Stimulated activated naive CD4-positive, alpha-beta T cell (primary cell): ENCODE data around the gene ZNF483.
"Not testable (repeated sequence)": the region's sequence is repeated elsewhere in the genome, so short reads cannot be mapped to it uniquely, and the experiment has no call there.

Experiments used
- DNase-seq, 6 experiments: peaks; one replicate each; lab custom pipeline; 2025; lab: John Stamatoyannopoulos, UW

Gene ZNF483

GRCh38 chr9:111542497-111543254 is 17.7 kb downstream of the ZNF483 start:
- DNase-seq = no peak

- DNase-seq = no peak
These were observed 23.6 kb downstream of the ZNF483 start for GRCh38 chr9:111548623-111549022.

GRCh38 chr9:111555425-111555824 is 30.4 kb downstream of the ZNF483 start:
- not testable (repeated sequence) for DNase-seq

GRCh38 chr9:111559000-111559610 is 34.1 kb downstream of the ZNF483 start:
- no peak for DNase-seq

GRCh38 chr9:111561165-111561719 is 36.3 kb downstream of the ZNF483 start:
- no peak for DNase-seq

DNA sequence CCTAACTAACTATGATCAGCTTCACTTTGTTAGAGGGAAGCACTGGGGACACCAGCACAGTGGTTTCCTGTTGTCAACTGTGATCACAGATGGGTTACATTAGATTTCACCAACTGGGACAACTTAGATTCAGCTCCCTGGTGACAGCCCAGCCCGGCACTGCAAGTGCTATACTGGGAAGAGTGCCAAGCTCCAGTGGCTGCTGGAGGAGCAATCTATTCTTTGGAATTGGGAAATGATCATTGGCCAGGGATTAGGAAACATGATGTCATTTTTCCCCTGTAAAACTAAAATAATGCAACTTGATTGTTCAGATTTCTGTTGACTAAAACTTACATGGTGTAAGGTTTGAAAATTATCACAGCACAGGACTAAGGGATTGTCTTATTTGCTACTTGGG is 41.3 kb downstream of the ZNF483 start:
- no peak for DNase-seq

GRCh38 chr9:111568127-111568526 is 43.1 kb downstream of the ZNF483 start:
- DNase-seq = not testable (repeated sequence)

- DNase-seq = no peak
These were observed 48.1 kb downstream of the ZNF483 start for GRCh38 chr9:111572950-111573604.

- no peak for DNase-seq
These were observed 57.9 kb downstream of the ZNF483 start for GRCh38 chr9:111582888-111583287.

GRCh38 chr9:111586378-111586777 is 61.4 kb downstream of the ZNF483 start:
- DNase-seq = no peak

DNA sequence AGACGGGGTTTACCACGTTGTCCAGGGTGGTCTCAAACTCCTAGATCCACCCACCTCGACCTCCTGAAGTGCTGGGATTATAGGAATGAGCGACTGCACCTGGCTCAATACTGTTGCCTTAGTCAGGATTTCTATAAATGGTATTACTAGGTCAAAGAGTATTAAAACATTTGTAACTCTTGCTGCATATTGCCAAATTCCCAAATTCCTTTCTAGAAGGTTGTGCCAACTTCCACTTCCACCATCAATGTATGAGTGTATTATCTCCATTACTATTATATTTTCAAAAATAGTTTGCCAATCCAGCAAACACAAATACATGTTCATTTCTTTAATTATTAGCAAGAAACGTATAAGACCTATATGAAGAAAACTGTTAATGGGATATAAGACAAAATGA is 63.9 kb downstream of the ZNF483 start:
- no peak for DNase-seq

DNA sequence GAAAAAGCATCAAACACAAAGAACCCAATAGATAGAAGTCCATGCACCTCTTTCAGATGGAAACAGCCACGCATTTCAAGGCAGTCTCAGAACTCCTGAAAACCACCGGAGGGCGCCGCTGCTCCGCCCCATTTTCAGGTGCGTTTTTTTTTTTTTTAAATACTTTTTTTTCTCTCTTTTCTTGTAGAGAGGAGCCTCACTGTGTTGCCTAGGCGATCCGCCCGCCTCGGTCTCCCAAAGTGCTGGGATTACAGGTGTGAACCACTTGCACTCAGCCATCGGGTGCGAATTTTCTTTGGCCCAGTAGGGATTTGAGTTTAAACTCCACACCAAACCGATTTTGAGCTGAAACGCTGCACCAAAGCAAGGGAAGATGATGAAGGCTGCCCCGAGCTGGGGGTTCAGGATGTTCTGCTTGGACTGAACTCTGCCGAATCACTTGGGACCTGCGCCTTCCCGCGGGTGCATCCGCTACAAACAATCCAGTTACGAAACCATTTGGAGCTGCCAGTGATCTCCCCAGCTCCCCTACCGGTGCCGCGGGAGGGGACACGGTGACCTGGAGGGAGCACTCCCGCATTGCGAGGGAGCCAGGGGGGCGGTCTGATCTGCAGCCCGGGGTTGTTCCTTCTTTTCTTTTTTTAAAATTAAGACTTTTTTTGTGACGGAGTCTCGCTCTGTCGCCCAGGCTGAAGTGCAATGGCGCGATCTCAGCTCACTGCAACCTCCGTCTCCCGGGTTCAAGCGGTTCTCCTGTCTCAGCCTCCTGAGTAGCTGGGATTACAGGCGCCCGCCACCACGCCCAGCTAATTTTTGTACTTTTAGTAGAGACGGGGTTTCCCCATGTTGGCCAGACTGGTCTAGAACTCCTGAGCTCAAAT is 73.1 kb downstream of the ZNF483 start:
- peak; percentile 49 to 78 (median 64) for DNase-seq

- peak in 2 of 6 experiments; percentile 12 to 50 for DNase-seq
These were observed 73.7 kb downstream of the ZNF483 start for GRCh38 chr9:111598733-111599091.

DNA sequence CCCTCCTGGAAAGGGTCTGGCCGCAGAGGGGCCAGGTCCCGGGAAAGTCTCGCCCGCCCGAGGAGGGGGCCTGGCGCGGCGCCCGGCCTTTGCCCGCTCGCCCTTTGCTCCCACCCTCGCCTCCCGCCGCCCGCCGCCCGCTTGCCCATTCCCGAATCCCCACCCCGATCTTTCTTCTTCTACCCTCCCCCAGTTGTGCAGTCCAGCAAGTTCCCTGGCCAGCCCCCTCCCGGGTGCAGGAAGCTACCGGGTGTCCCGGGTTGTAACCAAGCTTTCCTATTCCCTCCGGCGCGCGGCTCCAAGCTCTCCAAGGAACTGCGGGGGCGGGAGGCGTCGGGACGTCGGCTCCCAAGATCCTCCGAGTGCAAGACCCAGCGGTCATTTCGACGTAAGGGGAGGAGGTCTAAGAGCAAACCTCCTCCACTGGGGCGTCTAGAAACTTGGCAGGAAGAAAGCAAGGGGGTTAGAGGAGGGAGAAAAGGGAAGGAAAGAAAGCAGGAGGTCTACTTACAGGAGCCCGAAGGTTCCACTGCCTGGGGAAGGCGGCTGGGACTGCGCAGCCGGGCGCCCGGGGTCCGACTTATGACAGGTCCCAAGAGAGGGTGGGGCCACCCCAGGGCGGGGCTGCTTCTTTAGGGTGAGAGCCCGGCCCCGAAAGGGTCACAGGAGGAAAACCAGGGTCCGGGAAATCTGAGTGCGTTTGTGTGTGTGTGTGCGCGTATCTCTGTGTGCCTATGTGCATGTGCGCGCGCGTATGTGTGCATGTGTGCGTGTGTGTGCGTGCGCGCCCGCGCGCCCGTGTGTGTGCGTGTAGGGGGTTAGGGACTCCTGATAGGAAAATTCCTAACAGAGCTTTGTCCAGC is 74.3 kb downstream of the ZNF483 start, which contains the start of gene PTGR1:
PTGR1 (minus strand) TSS at position 556 of the 863 bp plus-strand sequence. CDS start 2,225 bp downstream, outside the sequence.
- DNase-seq = peak in 2 of 6 experiments; percentile 26 to 56

DNA sequence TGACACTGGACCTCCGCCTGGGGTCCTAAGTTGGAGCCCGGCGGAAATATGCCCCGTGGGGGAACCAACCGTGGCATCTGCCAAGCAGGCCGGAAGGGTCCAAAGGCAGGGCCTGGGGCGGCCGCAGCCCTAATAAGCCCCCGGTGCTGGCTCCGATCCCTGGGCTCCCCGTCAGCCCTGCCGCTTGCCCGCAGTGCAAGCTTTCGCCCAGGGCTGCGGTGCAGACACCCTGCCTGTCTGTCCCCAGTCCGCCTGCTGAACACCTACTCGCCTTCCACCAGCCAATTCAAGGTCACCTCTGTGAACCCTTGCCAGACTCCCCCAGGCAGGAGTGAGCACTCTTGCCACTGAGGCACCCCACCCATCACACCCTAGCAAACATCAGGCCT is 75.0 kb downstream of the ZNF483 start:
- DNase-seq = peak in 1 of 6 experiments; percentile 18

DNA sequence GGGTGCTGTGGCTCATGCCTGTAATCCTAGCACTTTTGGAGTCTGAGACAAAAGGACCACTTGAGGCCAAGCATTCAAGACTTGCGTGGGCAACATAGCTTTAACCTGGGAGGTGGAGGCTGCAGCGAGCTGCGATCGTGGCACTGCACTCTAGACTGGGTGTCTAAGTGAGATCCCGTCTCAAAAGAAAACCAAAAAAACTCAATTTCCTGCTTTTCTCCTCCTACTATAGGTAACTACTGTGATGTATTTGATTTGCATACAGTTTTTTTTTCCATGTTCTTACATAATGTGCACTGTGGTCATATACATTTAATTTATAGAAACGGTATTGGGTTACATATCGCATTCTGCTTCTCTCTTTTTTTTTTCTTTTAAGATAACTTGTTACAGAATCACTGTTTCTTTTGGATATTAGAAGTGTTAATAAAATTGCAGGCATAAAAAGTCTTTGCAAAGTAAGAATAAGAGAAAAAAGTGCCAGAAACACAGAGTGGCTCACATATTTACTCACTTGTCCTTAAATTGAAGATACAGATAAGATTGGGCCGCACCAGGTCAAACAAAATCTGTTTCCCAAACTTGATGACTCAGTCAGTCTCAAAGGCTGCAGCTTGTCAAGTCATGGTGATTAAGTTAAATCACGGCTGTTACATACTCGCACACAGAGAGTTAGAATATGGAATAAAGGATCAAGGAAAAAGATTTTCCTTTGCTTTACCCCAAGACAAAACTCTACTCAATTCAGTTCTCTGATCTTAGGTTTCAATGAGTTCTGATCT is 76.4 kb downstream of the ZNF483 start:
- DNase-seq = no peak

DNA sequence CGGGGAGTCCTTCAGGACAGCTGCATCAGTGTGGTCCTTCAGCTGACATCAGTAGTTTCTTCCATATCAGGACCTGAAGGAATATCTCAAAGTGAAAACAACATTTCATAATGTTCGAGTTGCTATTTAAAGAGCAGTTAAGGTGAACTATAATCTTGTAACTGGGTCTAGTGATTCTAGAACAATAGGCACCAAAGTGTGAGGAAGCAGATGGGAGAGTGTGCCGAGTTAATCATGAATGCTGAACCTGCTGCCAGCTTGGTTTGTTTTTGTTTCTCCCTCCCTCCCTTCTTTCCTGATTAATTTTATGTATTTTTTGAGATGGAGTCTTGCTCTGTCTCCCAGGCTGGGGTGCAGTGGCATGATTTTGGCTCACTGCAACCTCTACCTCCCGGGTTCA is 78.1 kb downstream of the ZNF483 start:
- no peak for DNase-seq

DNA sequence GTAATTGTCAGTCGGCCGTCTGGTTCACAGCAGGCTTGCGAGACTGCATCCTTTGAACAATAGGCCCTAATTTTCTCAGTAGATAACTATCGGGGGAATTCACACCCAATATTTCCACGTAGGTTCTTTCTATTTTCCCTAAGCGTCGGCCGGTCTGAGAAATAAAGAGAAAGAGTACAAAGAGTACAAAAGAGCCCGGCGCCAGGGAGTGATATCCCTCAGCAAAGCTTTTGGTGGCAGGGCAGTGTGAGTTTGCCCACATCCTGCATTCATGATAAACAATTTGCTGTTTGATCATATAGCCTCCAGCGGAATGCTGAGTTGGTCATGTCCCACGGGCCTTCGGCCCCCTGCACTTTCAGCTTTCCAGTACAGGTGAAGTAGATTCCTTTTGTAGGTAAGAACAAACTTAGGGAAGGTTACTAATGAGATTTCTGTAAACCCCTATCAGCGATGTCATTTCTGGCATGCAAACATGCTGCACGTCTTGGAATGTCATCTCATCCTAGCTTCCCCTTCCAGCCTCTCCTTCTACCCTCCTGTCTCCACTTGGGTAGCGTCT is 79.2 kb downstream of the ZNF483 start:
- no peak for DNase-seq

DNA sequence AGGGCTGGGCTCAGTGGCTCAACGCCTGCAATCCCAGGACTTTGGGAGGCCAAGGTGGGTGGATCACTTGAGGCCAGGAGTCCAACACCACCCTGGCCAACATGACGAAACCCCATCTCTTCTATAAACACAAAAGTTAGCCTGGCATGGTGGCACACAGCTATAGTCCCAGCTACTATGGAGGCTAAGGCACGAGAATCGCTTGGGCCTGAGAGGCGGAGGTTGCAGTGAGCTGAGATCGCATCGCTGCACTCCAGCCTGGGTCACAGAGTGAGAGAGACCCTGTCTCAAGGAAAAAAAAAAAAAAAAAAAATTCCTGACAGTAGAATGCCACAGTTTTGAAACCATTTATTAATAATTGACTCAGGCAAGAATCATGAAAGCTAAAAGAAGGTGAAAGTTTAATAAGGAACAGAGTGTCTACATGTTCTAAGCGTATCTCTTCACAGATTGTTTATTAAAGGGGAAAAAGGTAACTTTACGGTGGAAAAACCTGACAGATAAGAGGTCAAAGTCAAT is 80.1 kb downstream of the ZNF483 start:
- DNase-seq = no peak
